CD4-positive, alpha-beta T cell treated with Interferon gamma for 1 hour (primary cell): ENCODE measurements around the gene CSRP1.
"Not testable (repeated sequence)": the region's sequence is repeated elsewhere in the genome, so short reads cannot be mapped to it uniquely, and the experiment has no call there.

Experiments used
- DNase-seq: peaks from one replicate; pipeline ENCODE4 v3.0.0-alpha.2; 2020

CSRP1 gene

DNA sequence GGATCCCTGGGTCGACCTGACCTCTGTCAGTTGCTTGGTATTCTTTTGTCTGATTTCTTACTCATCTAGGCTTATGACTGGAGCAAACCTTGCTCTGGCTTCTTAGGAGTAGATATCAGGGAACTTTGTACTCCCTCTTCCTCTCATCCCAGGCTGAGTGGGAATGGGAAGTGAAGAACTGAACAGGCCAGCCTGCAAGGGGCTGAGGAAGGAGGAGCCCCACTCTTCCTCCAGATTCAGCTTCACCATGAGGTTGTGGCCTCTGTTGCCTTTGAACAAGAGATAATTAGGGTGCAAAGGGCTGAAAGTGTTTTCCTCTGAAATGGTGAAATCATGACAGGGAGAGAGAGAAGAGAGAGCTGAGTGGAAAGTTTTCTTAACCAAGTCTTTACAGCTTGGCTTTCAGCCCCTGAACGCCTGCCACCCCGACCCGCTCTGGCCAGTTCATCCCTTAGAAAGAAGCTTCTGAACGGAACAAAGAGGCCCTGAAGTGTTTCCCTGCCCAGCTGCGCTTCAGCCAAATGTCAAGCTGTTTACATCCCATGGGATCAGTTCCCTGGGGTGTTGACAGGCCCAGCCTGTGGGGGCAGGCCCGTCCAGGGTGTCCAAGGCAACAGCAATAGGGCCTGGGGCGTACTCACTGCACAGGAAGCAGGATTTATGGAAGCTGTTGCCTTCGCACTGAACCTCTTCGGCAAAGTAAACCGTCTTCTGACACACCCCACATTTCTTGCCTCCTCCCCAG is 11.2 kb downstream of the CSRP1 start:
- DNase-seq: no peak

DNA sequence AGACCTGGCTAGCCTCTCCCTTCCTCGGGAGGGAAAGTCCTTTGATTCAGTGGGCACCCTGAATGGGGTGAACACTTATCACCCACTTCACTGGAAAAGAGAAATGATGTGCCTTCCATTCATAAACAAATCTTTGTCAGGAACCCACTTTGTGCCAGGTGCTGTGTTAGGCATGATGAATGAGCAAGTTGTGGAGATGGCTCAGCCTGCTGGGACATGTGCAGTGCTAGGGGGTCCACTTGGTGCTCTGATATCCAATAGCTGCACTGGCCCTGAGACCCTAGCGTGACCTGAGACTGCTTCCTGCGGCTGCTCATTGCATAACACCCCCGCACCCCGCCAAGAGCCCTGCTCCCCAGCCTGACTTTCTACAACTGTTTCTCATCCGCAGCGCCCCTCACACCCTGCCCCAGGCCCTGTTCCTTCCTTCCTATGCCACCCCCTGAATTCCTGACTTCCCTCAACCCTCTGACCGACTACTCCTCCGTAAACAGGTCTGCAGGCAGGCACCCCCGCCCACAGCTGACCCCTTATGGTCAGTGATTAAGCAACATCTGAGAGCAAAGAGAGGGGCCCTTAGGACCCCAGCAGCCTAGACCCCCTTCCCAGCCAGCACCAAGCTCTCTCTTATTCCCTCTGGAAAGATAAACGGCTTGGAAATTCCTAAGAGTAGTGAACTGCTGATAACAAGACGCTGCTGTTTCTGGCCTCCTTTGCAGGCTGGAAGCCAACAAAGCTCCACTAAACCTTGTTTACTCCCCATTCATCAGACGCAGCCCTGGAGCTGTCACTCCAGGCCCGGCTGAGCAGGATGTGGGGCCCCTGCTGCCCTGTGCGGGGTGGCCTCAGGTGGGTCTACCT is 12.9 kb downstream of the CSRP1 start:
- DNase-seq: no peak

DNA sequence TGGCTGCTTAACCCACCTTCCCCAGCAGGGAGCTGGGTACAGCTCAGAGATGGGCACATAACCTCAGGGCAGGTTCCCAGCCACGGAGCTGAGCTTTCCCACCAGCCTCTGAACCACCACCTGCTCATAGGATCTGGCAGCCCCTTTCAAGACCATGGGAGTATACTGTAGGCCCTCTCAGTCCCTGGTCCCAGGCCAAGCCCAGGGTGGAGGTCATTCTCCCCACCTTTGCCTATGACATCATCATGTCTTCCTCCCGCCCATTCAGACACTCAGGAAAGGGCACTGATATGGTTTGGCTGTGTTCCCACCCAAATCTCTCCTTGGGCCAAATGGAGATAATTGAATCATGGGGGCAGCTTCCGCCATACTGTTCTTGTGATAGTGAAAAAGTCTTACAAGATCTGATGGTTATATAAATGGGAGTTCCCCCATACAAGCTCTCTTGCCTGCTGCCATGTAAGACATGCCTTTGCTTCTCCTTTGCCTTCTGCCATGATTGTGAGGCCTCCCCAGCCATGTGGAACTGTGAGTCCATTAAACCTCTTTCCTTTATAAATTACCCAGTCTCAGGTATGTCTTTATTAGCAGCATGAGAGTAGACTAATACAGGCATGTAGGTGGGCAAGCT is 13.8 kb downstream of the CSRP1 start:
- DNase-seq: not testable (repeated sequence)

DNA sequence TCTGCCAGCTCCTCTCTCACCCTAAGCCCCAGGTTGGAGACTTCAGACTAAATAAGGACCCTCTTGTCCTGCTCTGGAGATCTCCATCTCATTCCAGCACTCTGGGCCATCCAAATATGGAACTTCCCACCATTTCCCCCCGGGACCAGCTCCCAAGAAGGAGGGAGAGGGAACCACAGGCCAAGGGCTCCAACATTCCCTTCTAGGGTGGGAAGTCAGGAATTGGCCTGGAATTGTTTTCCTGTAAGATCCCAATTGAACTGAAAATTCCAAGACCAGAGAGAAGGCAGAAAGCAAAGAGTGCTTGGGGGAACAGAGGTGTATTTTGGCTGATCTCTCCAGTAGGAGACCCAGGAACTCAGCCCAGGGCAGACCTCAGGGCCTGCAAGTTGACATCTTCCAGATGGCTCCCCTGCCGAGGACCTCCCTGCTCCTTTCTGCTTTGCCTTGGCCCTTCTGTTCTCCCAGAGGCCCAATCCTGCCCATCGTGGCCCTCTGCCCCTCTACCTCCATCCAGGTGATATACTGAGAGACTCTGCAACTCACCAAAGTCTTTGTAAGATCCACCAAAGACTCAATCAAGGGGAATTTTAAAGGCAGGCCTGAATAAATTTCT is 14.9 kb downstream of the CSRP1 start:
- no peak for DNase-seq

DNA sequence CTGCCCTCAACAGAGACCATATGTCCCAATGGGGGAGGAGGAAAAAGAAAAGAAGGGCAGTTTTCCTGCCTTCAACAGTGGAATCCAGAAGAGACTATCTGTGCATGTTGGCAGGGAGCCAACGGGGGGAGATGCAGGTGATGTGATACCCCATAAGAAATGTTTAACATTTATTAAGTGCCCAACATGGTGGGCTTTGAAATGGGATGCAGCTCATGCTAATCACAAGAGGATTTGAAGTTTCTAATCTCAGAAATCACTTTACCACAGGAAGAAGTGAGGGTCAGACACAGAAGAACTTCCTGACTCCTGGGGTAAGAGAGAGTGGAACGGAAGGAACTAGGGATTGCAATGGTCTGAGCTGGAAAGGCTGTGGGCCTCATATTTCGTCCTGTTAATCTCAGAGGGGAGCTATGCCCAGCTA is 16.2 kb downstream of the CSRP1 start:
- DNase-seq: no peak

DNA sequence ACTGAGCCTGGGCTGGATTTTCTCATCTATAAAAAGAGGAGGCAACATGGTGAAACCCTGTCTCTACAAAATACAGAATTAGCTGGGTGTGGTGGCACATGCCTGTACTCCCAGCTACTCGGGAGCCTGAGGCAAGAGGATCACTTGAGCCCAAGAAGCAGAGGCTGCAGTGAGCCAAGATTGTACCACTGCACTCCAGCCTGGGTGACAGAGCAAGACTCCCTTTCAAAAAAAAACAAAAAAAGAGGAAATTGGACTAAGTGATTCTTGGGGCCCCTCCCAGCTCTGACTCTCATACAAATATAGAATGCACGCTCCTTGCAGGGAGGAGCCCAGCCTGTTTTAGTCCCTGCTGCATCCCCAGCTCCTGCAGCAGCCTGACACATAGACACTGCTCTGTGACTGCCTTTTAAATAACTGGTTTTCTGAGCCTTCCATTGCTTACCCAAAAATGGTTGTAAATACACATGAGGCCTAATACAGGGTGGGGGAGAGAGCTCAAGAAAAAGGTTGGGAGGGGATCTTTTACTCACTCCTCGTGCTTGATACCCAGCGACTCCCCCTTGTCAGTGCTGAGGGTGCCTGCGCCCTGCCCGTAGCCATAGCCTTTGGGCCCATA is 17.2 kb downstream of the CSRP1 start:
- peak; percentile 22 for DNase-seq

DNA sequence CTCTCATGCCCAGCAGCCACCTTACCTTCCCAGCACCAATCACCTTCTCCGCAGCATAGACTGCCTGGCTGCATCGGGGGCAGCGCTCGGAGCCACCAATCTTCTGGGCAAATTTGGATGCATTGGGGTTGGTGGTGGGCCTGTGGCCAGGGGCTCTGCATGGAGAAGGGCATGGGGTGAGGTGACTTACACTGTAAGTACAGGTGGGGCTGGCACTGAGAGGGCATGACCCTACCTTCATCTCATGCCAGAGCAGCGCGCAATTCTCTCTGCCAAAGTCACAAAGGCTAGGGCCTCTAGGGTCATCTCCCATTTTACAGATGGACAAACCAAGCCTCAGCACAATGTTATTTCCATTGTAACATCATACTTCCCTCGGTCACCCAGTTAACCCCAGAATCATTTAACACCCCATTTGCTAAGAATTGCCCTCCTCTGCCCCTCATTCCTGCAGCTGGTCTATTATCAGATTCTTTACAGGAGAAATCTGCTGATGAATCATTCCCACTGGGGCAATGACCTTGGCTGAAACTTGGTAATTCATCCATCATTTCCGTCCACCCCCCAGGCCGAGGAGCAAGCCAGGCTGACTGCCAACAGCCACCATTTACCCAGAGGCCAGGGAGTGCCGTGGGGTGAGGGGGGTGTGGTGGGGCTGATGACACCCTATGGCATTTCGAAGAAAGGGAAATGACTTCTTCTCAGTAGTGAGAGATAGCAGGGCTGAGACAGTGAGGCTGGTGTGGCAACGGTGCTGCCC is 17.9 kb downstream of the CSRP1 start:
- DNase-seq: peak; percentile 60

DNA sequence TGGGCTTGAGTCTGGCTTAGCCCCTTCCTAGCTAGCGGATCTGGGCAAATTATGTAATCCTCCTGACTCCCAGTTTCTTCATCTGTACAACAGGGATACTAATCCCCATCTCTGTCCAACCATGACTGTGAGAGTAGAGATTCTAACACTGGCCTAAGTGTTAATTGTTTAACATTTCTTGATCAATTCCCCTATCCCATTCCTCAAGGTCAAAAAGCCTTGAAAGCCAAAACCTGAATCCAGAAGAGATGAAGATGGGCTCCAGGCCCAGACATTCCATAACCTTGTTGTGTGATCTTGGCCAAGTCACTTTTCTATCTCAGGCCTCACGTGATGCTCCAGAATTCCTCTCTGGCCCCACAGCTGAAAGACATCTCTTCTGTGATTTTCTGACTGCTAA is 19.2 kb downstream of the CSRP1 start:
- no peak for DNase-seq

DNA sequence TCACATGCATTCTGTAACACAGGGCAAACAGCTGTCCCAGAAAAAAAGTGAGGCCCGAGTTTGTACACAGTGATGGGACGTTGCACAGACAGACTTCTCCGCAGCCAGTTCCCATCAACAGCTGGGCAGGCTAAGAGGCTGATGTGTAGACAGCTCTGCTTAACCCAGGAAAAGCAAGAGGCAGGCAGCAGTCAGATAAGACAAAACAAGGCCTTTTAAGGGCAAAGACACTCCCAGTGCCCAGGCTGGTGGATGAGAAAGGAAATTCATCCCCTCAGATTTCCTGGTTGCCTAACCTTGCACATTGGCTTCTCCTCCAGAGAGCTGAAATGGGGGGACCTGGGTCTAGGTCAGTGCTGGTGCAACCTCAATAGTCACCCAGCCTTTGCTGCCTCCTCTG is 20.7 kb downstream of the CSRP1 start:
- no peak for DNase-seq

DNA sequence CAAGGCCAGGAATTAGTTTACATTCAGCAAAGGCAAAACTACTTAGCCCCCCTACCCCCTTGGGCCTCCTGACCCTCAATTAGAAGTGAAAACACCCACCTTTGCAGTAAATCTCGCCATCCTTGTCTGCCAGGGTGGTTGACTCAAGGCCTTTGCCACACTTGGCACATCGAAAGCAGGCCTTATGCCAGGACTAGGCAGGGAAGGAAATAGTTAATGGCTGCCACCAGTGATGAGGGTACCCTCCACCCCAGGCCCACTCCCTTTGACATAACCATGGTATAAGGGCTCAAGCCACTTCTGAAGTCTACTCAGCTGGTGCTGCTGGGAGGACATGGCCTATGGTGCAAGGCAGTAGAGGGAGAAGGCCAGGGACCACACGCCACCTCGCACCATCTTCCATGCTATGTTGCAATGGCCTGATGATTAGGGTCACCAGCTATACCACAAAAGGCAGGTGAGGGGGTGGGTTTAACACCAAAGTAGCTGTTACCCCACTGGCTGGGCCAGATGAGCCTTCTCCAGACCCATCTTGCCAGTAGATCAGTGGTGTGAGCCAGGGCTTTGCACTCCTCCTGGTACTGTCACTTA is 21.6 kb downstream of the CSRP1 start:
- DNase-seq: no peak

DNA sequence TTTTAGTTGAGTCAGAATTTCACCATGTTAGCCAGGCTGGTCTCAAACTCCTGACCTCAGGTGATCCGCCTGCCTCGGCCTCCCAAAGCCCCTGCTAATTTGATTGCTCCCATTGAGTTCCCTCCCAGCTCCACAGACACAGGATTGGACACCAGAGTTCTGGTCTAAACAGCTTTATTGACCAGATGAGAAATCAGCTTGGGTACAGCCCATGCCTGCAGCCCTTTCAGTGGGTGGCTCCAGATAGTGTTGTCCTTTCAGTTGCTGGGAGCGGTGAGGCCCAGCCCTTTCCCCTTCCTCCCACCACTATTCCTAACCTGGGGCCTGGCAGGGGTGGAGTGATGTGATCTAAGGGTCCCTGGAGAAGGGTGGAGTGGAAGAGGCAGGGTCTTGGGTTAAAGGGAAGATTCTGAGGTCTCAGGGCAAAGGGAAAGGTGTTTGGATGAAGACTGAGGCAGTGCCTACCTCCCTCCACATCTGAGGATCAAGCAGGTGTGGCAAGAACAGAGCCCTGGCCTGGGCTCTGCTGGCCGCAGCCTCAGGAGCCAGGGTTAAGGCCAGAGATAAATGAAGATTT is 23.5 kb downstream of the CSRP1 start:
- DNase-seq: no peak

DNA sequence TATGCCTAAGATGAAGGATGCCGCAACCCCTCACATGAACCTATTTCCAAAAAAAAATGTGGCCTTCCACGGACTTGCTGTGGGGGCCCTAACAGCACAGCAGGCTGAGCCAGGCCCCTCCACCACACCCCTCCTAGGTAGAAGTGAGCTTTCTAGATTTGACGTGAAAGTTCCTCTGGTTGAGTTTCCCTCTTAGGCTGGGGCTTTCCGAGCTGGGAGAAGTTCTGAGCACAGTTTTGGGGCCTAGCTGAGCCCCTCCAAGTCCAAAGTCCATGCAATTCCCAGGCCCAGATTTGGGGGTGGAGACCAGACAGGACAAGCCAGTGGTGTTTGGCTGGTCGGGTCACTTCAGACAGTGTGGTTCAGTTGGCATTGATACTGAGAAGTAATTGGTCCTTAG is 24.2 kb downstream of the CSRP1 start:
- DNase-seq: no peak

DNA sequence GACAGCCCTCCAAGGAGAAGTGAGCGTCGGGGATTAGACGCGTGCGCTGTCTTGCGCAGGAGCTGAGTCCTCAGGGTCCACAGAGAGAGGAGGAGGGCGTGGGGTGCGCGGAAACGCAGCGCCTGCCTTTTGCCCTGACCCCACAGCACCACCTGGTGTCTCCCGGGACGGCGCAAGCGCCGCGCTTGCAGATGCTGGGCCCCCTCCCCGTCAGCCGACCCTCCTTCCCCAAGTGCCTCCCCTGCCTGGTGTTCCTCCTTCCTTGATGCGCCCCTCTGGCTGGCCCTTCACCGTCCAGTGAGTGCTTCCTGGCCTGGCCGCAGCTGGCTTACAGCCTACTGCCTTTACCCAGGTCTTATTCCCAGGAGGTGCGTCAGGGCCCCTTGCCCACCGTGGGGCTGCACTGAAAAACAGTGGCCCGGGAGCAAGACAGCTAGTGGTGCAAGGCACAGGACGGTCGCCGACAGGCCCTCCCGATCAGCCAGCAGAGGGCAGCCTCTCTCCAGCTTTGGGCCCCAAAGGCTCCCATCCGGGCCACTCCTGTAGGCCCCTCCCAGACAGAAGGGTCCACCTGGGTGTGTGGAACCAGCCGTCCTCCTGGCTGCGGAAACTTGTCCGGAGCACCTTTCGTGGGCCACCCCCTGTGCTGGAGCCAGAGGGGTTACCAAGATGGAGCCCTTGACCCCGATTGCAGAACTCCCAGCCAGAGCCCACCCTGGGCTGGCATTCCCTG is 25.0 kb downstream of the CSRP1 start:
- peak; percentile 79 for DNase-seq

DNA sequence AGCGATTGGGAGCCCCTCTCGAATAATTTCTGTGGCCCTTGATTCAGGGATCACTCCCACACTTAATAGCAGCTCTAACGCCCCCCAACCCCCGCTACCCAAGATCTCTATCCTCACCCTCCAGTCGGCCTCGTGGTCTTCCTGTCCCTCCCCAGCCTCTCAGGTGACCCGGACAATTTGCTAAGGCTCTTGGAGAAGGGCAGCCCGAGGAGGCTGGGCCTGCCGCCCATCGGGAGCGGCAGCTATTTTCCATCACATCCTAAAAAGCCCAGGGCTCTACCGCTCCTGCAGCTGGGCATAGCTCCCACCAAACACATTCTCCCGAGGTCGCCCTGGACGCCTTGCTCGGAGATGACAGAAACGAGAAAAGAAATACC is 25.9 kb downstream of the CSRP1 start:
- DNase-seq: no peak

DNA sequence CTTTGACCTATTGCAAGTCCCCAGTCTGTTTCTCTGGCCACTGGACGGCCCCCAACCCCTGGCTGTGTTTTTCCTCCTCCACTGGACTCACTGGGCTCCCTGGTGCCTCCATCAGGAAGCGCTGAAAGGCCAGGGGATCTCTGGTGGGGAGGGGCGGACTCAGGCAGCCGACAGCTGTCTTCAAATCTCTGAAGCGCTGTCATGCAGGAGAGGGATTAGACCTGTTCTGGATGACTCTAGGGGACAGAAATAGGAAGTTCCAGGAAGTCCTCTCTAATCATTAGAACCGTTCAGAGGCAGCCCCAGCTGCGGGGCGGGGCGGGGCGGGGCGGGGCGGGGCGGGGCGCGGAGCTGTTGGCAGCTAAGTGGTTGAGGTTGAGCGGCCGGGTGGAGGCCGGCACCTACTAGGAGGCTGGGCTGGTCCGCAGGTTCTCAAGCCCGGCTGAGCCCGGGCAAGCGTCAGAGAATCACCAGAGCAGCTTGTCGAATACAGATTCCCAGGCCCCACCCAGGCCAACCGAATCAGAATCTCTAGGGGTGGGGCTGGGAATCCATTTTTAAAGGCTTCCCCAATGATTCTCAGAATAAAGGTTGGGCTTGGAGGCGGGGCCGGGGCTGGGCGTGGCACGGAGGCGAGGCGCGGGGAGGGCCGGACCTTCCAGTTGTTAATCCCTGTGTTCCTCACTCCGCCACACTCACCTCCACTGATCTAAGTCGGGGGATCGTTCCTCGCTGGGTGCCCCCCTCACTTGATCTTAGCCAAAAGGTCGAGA is 26.5 kb downstream of the CSRP1 start:
- peak; percentile 65 for DNase-seq

DNA sequence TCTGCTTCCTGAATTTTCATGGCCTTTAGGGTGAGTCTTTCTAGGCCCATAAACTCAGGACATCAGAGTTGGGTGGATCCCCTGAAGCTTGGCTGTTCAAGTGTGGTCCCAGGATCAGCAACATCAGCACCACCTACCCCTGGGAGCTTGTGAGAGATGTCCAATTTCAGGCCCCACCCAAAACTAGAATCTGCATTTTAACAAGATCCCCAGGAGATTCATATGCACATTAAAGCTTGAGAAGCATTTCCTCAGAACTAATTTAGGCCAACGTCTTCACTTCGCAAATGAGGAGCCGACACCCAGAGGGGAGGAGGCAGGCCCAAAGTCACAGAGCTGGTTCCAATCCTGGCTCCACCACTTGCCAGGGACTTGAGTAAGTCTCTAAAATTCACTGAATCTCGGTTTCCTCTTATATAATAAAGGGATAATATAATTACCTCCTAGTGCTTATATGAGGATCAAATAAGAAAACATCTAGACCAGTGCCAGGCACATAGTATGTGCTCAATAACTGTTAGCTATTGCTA is 27.7 kb downstream of the CSRP1 start:
- no peak for DNase-seq

DNA sequence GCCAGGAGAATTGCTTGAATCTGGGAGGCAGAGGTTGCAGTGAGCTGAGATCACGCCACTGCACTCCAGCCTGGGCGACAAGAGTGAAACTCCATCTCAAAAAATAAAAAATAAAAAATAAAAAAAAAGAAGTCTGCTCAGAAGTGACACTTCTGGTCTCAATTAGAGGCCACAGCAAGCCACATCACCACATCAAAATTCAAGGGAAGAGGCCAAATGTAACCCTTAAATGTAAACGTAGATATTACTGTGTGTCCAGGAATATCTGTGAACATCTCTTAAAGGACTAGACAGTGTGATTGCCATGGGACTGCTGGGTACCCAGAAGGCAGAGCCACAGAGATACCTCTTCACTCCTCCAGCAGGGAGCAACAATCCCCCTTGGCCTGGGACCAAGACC is 28.3 kb downstream of the CSRP1 start:
- not testable (repeated sequence) for DNase-seq

DNA sequence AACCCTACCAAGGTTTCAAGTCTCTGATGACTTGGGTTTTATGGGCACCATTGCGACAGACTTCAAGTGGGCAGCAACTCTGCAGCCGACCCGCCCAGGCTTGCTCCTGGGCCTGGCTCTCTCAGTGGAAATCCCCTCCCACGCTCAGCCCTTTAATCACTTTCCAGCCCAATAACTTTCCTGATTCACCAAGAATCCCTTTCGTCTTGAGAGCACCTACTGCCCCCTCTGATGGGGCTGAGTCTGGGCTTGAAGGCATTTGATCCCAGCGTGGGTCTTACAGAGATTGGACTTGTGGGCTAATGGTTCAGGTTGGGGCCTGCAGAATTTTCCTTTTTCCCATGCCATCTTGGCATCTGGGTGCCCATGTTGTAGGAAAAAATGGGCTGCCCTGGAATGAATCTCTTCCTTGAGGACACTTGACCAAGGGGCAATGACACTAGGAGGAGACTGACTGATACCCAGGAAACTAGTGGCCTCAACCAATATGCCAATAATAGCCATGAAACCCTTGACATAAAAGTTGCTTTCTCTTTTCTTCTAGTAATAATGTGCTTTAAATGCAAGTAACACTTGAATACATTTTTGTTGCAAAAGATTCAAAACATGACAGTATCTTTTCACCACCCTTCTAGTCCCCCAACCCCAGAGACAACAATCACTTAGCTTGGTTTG is 30.1 kb downstream of the CSRP1 start:
- DNase-seq: no peak
